CD14-positive monocyte (primary cell): ENCODE measurements around the gene TSSK1B. TPM values are rescaled to one million over a fixed set of nuclear protein-coding genes. Genes with fewer than 3 reads are reported as not detected.
"Not testable (repeated sequence)": the region's sequence is repeated elsewhere in the genome, so short reads cannot be mapped to it uniquely, and the experiment has no call there.

Experiments used
- DNase-seq, 3 donors: peaks; one replicate each; pipeline ENCODE4 v3.0.0-alpha.2; 2011 to 2022
- H2AFZ ChIP-seq: 2 replicates; pipeline ENCODE4 v1.6.0; 2012; ENCODE audit warnings: mild to moderate bottlenecking, low read depth, low read length, inconsistent platforms; ENCODE audit not compliant: insufficient read depth, poor library complexity, severe bottlenecking
- H3K27ac ChIP-seq, 2 donors: 1 replicate in 1 of 2; 2 replicates in 1 of 2; pipeline ENCODE4 v1.5.1; 2012 to 2013; ENCODE audit warnings: low read length in 2 of 2, control low read depth in 1 of 2, inconsistent platforms in 1 of 2, low read depth in 1 of 2, mild to moderate bottlenecking in 1 of 2
- H3K27me3 ChIP-seq, 2 donors: one replicate each; pipeline versions ENCODE4 v1.6.0 to v1.6.1; 2011 to 2013; ENCODE audit warnings: low read length in 2 of 2; ENCODE audit not compliant: control insufficient read depth in 2 of 2, insufficient read depth in 2 of 2
- H3K36me3 ChIP-seq, 2 donors: replicated peaks in 1 of 2; 1 replicate in 1 of 2; 2 replicates in 1 of 2; pipeline versions ENCODE4 v1.5.1 to v1.6.1; 2012 to 2013; ENCODE audit warnings: low read length in 2 of 2, control low read depth in 1 of 2, inconsistent platforms in 1 of 2, mild to moderate bottlenecking in 1 of 2; ENCODE audit not compliant: insufficient read depth in 2 of 2, control insufficient read depth in 1 of 2
- H3K4me1 ChIP-seq, 2 donors: 1 replicate in 1 of 2; 2 replicates in 1 of 2; pipeline versions ENCODE4 v1.5.1 to v1.6.1; 2012 to 2013; ENCODE audit warnings: low read length in 2 of 2, control low read depth in 1 of 2, inconsistent platforms in 1 of 2, mild to moderate bottlenecking in 1 of 2, moderate library complexity in 1 of 2; ENCODE audit not compliant: insufficient read depth in 2 of 2, control insufficient read depth in 1 of 2
- H3K4me2 ChIP-seq: replicated peaks from 2 replicates; pipeline ENCODE3; 2012; ENCODE audit warnings: low read length, moderate library complexity, mild to moderate bottlenecking; ENCODE audit not compliant: poor library complexity, severe bottlenecking; ENCODE audit errors: extremely low read depth
- H3K4me3 ChIP-seq, 3 experiments: fragments of 200-600 bp in 1 of 3; sonication (generic) in 1 of 3; replicated peaks in 1 of 3; 1 replicate in 2 of 3; 2 replicates in 1 of 3; pipeline ENCODE4 v1.5.1; 2011 to 2013; ENCODE audit warnings: low read length in 3 of 3, mild to moderate bottlenecking in 3 of 3, control low read depth in 2 of 3, low read depth in 2 of 3, inconsistent platforms in 1 of 3, moderate library complexity in 1 of 3
- H3K79me2 ChIP-seq: 2 replicates; pipeline ENCODE4 v1.6.0; 2012; ENCODE audit warnings: mild to moderate bottlenecking, control low read depth, inconsistent platforms, low read length, moderate library complexity; ENCODE audit not compliant: insufficient read depth
- H3K9ac ChIP-seq: 2 replicates; pipeline ENCODE4 v1.6.0; 2017; ENCODE audit warnings: low read length, mild to moderate bottlenecking; ENCODE audit not compliant: insufficient read depth, poor library complexity, severe bottlenecking
- H3K9me3 ChIP-seq, 2 donors: replicated peaks in 1 of 2; 1 replicate in 1 of 2; 2 replicates in 1 of 2; pipeline versions ENCODE4 v1.5.1 to v1.6.1; 2012 to 2013; ENCODE audit warnings: low read length in 2 of 2, control low read depth in 1 of 2; ENCODE audit not compliant: control insufficient read depth in 1 of 2, insufficient read depth in 1 of 2
- H4K20me1 ChIP-seq: 2 replicates; pipeline ENCODE4 v1.6.0; 2012; ENCODE audit warnings: mild to moderate bottlenecking, low read length, control low read depth, moderate library complexity; ENCODE audit not compliant: insufficient read depth
- H3K27ac Mint-ChIP-seq, 7 donors: one replicate each; pipeline ENCODE4 v1.8.0; 2020; ENCODE audit warnings: mild to moderate bottlenecking in 7 of 7, mixed read lengths in 7 of 7, moderate library complexity in 6 of 7, inconsistent platforms in 2 of 7
- H3K27me3 Mint-ChIP-seq, 3 donors: one replicate each; pipeline ENCODE4 v1.8.0; 2021 to 2022; ENCODE audit warnings: low read depth in 3 of 3, mild to moderate bottlenecking in 3 of 3, mixed read lengths in 3 of 3, moderate library complexity in 3 of 3, inconsistent platforms in 1 of 3
- H3K36me3 Mint-ChIP-seq, 2 donors: one replicate each; pipeline ENCODE4 v1.8.0; 2020; ENCODE audit warnings: mixed read lengths in 2 of 2, inconsistent platforms in 1 of 2, mild to moderate bottlenecking in 1 of 2
- H3K4me1 Mint-ChIP-seq: one replicate; pipeline ENCODE4 v1.8.0; 2020; ENCODE audit warnings: mild to moderate bottlenecking, mixed read lengths
- H3K4me3 Mint-ChIP-seq, 2 donors: one replicate each; pipeline ENCODE4 v1.8.0; 2020; ENCODE audit warnings: mild to moderate bottlenecking in 2 of 2, mixed read lengths in 2 of 2, moderate library complexity in 1 of 2
- H3K9me3 Mint-ChIP-seq, 7 donors: one replicate each; pipeline ENCODE4 v1.8.0; 2020 to 2022; ENCODE audit warnings: mixed read lengths in 7 of 7, mild to moderate bottlenecking in 6 of 7, moderate library complexity in 6 of 7, inconsistent platforms in 2 of 7
- WGBS: methylation state at CpG from one replicate; pipeline ENCODE4 v1.1.5; 2013; ENCODE audit warnings: missing lambda C conversion rate; ENCODE audit not compliant: insufficient coverage; 5-methylcytosine and 5-hydroxymethylcytosine counted together
- intact Hi-C, 2 donors: fragments of 100-400 bp; cut with micrococcal nuclease; formaldehyde crosslinking; loops; one replicate each; pipeline versions ENCODE4 v1.15.0 to v1.15.1; 2023
- polyA plus RNA-seq, 3 donors: library from polyadenylated mRNA; depleted of rRNA in 1 of 3; unstranded in 2 of 3; stranded (reverse) in 1 of 3; fragments of 300-500 nt in 2 of 3; fragments of >200 nt in 1 of 3; fragmentation: Illumina TruSeq in 2 of 3; gene quantifications; 1 replicate in 2 of 3; 2 replicates in 1 of 3; pipeline ENCODE4 v1.2.3, GENCODE V29; 2012 to 2021
- TF ChIP-seq, protein P1 (sequence below): fragments of 200-600 bp; IDR thresholded peaks from one replicate; pipeline ENCODE4 v1.8.0; 2022; ENCODE audit warnings: antibody characterized with exemption, mild to moderate bottlenecking

Gene TSSK1B
- polyA plus RNA-seq, 3 donors = not detected

GRCh38 chr5:113405530-113405929, 29.3 kb downstream of the TSSK1B start:
- H4K20me1 ChIP-seq = no peaks in the 10 kb centered on the region
- no peaks in the 10 kb centered on the region for H3K4me1 ChIP-seq
- H3K9ac ChIP-seq = no peak overlapping the region
- H3K4me3 ChIP-seq = no peak overlapping the region
- no peaks in the 10 kb centered on the region for H3K36me3 ChIP-seq
- no peak for DNase-seq
- H2AFZ ChIP-seq = no peak overlapping the region
- Mint-ChIP-seq H3K36me3 (no peaks in the 10 kb centered on the region), H3K4me3 (no peak overlapping the region), H3K27me3 (peaks cover 2 to 24% (median 10%) of the 10 kb centered on the region in 3 donors), H3K4me1 (no peaks in the 10 kb centered on the region), H3K27ac (no peak overlapping the region), H3K9me3 (peaks cover 0 to 3% (median under 1%) of the 10 kb centered on the region in 7 donors)
- H3K9me3 ChIP-seq = no peaks in the 10 kb centered on the region
- H3K27ac ChIP-seq = no peak overlapping the region
- H3K79me2 ChIP-seq = no peaks in the 10 kb centered on the region
- intact Hi-C loops = no loop called here
- WGBS = no CpG with 5 or more reads among the region's 6 CpGs
- H3K4me2 ChIP-seq = no peak overlapping the region
- TF ChIP-seq, protein P1, sequence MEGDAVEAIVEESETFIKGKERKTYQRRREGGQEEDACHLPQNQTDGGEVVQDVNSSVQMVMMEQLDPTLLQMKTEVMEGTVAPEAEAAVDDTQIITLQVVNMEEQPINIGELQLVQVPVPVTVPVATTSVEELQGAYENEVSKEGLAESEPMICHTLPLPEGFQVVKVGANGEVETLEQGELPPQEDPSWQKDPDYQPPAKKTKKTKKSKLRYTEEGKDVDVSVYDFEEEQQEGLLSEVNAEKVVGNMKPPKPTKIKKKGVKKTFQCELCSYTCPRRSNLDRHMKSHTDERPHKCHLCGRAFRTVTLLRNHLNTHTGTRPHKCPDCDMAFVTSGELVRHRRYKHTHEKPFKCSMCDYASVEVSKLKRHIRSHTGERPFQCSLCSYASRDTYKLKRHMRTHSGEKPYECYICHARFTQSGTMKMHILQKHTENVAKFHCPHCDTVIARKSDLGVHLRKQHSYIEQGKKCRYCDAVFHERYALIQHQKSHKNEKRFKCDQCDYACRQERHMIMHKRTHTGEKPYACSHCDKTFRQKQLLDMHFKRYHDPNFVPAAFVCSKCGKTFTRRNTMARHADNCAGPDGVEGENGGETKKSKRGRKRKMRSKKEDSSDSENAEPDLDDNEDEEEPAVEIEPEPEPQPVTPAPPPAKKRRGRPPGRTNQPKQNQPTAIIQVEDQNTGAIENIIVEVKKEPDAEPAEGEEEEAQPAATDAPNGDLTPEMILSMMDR = no peak
- peaks cover 7 to 11% of the 10 kb centered on the region in 2 donors for H3K27me3 ChIP-seq

- no peak overlapping the region for H3K4me3 ChIP-seq
- DNase-seq = no peak
- H2AFZ ChIP-seq = no peak overlapping the region
- WGBS = 100% methylated on average over 1 of the region's 2 CpGs
- H3K36me3 Mint-ChIP-seq = no peaks in the 10 kb centered on the region
- TF ChIP-seq, protein P1 = no peak
- H3K9me3 ChIP-seq = no peaks in the 10 kb centered on the region
- H3K27ac Mint-ChIP-seq = no peak overlapping the region
- H3K36me3 ChIP-seq = no peaks in the 10 kb centered on the region
- no peaks in the 10 kb centered on the region for H3K79me2 ChIP-seq
- H3K4me1 Mint-ChIP-seq = no peaks in the 10 kb centered on the region
- H3K9ac ChIP-seq = no peak overlapping the region
- intact Hi-C loops = no loop called here
- peaks cover 7 to 12% of the 10 kb centered on the region in 2 donors for H3K27me3 ChIP-seq
- H3K4me1 ChIP-seq = no peaks in the 10 kb centered on the region
- H3K4me3 Mint-ChIP-seq = no peak overlapping the region
- no peaks in the 10 kb centered on the region for H4K20me1 ChIP-seq
- H3K27ac ChIP-seq = no peak overlapping the region
- no peak overlapping the region for H3K4me2 ChIP-seq
- no peaks in the 10 kb centered on the region for H3K9me3 Mint-ChIP-seq
- H3K27me3 Mint-ChIP-seq = peaks cover 2 to 25% (median 10%) of the 10 kb centered on the region in 3 donors
These were observed 30.5 kb downstream of the TSSK1B start for GRCh38 chr5:113404269-113404668.

GRCh38 chr5:113397986-113398385, 36.8 kb downstream of the TSSK1B start:
- H3K27ac Mint-ChIP-seq, H3K4me3 Mint-ChIP-seq, DNase-seq, H3K4me2 ChIP-seq, H3K27ac ChIP-seq, intact Hi-C loops, H2AFZ ChIP-seq, H3K36me3 ChIP-seq, H3K9me3 Mint-ChIP-seq, H3K36me3 Mint-ChIP-seq, H3K4me1 Mint-ChIP-seq, H3K4me1 ChIP-seq, H3K9ac ChIP-seq, H3K4me3 ChIP-seq, H3K79me2 ChIP-seq, H3K9me3 ChIP-seq, H4K20me1 ChIP-seq: not testable (repeated sequence)
- peaks cover 4 to 23% of the 10 kb centered on the region in 2 donors for H3K27me3 ChIP-seq
- WGBS = 80% methylated on average over 1 of the region's 4 CpGs
- peaks cover 4 to 17% (median 13%) of the 10 kb centered on the region in 3 donors for H3K27me3 Mint-ChIP-seq
